Esophagus muscularis mucosa (tissue), 3 donors: ENCODE measurements around the gene ZMYM4.

Experiments
- CTCF ChIP-seq, 3 experiments: fragments of 200-600 bp in 2 of 3; fragments of 450-650 bp in 1 of 3; sonication (generic) in 2 of 3; IDR thresholded peaks; one replicate each; pipeline ENCODE4 v1.5.1; 2017 to 2019; ENCODE audit warnings: antibody characterized with exemption in 3 of 3, mild to moderate bottlenecking in 2 of 3, moderate library complexity in 1 of 3
- POLR2A ChIP-seq: fragments of 450-650 bp; IDR thresholded peaks from one replicate; pipeline ENCODE4 v1.6.1; 2017; ENCODE audit warnings: antibody characterized with exemption, moderate library complexity, mild to moderate bottlenecking, low read depth

- TF ChIP-seq CTCF (IDR thresholded peaks at IDR 0.05) (no peak), POLR2A (no peak)
Observed at GRCh38 chr1:35437200-35437599, 168.7 kb downstream of the ZMYM4 start.
